Adrenal gland (tissue), 12 donors: Measurements from ENCODE around the gene TGM4. TPM values are rescaled to one million over a fixed set of nuclear protein-coding genes. Genes with fewer than 3 reads are reported as not detected.
A peak's percentile ranks its signal among the peaks of the same experiment; 100 is the strongest.

Experiments used
- DNase-seq, 7 donors: peaks; one replicate each; pipeline ENCODE4 v3.0.0-alpha.2; 2019 to 2020
- H3K27ac ChIP-seq, 5 donors: fragments of 200-600 bp; sonication (generic) in 4 of 5; 1 replicate in 3 of 5; 2 replicates in 2 of 5; pipeline versions ENCODE4 v1.5.1 to v1.8.0; 2016 to 2020; ENCODE audit warnings: mild to moderate bottlenecking in 1 of 5
- H3K27me3 ChIP-seq: fragments of 200-600 bp; 2 replicates; pipeline ENCODE4 v1.8.0; 2021
- H3K36me3 ChIP-seq, 2 donors: fragments of 200-600 bp; replicated peaks in 1 of 2; 1 replicate in 1 of 2; 2 replicates in 1 of 2; pipeline versions ENCODE4 v1.5.1 to v1.8.0; 2018 to 2022
- H3K4me1 ChIP-seq, 2 donors: fragments of 200-600 bp; replicated peaks in 1 of 2; 1 replicate in 1 of 2; 2 replicates in 1 of 2; pipeline versions ENCODE4 v1.5.1 to v1.8.0; 2018 to 2021
- H3K4me3 ChIP-seq, 4 donors: fragments of 200-600 bp; sonication (generic) in 3 of 4; one replicate each; pipeline ENCODE4 v1.5.1; 2016 to 2018
- H3K9me3 ChIP-seq, 3 donors: fragments of 200-600 bp; sonication (generic) in 1 of 3; replicated peaks in 1 of 3; 1 replicate in 2 of 3; 2 replicates in 1 of 3; pipeline versions ENCODE4 v1.5.1 to v1.8.0; 2016 to 2021
- CTCF ChIP-seq, 6 experiments: fragments of 450-650 bp in 4 of 6; fragments of 200-600 bp in 2 of 6; sonication (generic) in 1 of 6; IDR thresholded peaks; 1 replicate in 5 of 6; 2 replicates in 1 of 6; pipeline versions ENCODE4 v1.5.1 to v1.8.0; 2016 to 2021; ENCODE audit warnings: antibody characterized with exemption in 6 of 6, mild to moderate bottlenecking in 2 of 6, moderate library complexity in 1 of 6
- POLR2A ChIP-seq, 2 donors: fragments of 450-650 bp; IDR thresholded peaks; one replicate each; pipeline ENCODE4 v1.6.1; 2017; ENCODE audit warnings: antibody characterized with exemption in 2 of 2, mild to moderate bottlenecking in 2 of 2, moderate library complexity in 1 of 2
- WGBS, 4 donors: extraction: QIAGEN DNeasy Blood & Tissue Kit in 2 of 4; methylation state at CpG; one replicate each; pipeline versions ENCODE4 v1.1.5 to v1.1.7; 2013 to 2017; 5-methylcytosine and 5-hydroxymethylcytosine counted together
- intact Hi-C, 2 donors: fragments of 100-400 bp; cut with DNase I; formaldehyde crosslinking; loops; one replicate each; pipeline versions ENCODE4 v1.14.1 to v1.15.0; 2022 to 2023
- polyA plus RNA-seq, 3 donors: library from polyadenylated mRNA; stranded (reverse); fragments of 200-250 nt in 2 of 3; fragments of 350-450 nt in 1 of 3; fragmentation: Illumina TruSeq in 1 of 3; extraction: RNeasy Lipid Tissue Mini Kit (QIAGEN cat#74804) in 1 of 3; gene quantifications; one replicate each; pipeline ENCODE4 v1.2.3, GENCODE V29; 2013 to 2014
- total RNA-seq, 9 donors: library from RNA; depleted of rRNA in 4 of 9; stranded (reverse); fragments of >200 nt in 4 of 9; fragments of 120-200 nt in 1 of 9; fragmentation: NEBNext Ultra II Directional in 1 of 9; extraction: Animal tissue kit (Norgen Biotek cat#: 25700) in 1 of 9; gene quantifications; one replicate each; pipeline versions ENCODE4 v1.1.0 to v1.2.4, GENCODE V29; 2013 to 2023
- donor health status: healthy with polysubstance abuse.
- donor health status: Bipolar disorder and iron deficiency.
- donor health status: DM: yes; HTN: yes; CAD: no.
- donor health status: DM: no; HTN: no; CAD: no.
- donor health status: DM: no; HTN: no; CAD: no.
- donor health status: DM: yes; HTN: yes; CAD: no.

Gene TGM4
- total and polyA plus RNA-seq, 12 donors = 0.10 to 2.2 (median 0.22) TPM; not detected in 5

GRCh38 chr3:44860117-44860516, 14.3 kb upstream of the TGM4 start:
- no peaks in the 10 kb centered on the region for H3K27me3 ChIP-seq
- no peak overlapping the region for H3K4me3 ChIP-seq
- H3K36me3 ChIP-seq = no peaks in the 10 kb centered on the region
- TF ChIP-seq CTCF (IDR thresholded peaks at IDR 0.05) (no peak), POLR2A (IDR thresholded peaks at IDR 0.05) (no peak)
- H3K4me1 ChIP-seq = peaks cover 0 to 11% of the 10 kb centered on the region in 2 donors
- DNase-seq = no peak
- WGBS, 4 donors = 91 to 97% (median 94%) methylated on average over 4 of the region's 4 CpGs
- H3K27ac ChIP-seq = no peak overlapping the region
- H3K9me3 ChIP-seq = no peaks in the 10 kb centered on the region
- intact Hi-C loops = loop anchor here in 1 of 2 donors (5.0 to 10.0 kb wide), 2 partner anchors 95 to 132 kb away; partner anchors contain the start of genes KIAA1143 and KIF15

GRCh38 chr3:44861412-44862225, 12.8 kb upstream of the TGM4 start, which contains the start of gene TMEM42:
TSS of gene TMEM42 (plus strand) at chr3:44861912. CDS start at chr3:44861925, 13 bp downstream.
- Histone ChIP-seq H3K36me3 (no peaks in the 10 kb centered on the region), H3K27me3 (no peaks in the 10 kb centered on the region), H3K9me3 (no peaks in the 10 kb centered on the region), H3K27ac (peak within 1 kb of the TSS in 4 of 5 donors; percentile 76 to 98 (median 84)), H3K4me1 (peaks cover 0 to 11% of the 10 kb centered on the region in 2 donors), H3K4me3 (peak within 1 kb of the TSS; percentile 21 to 98 (median 52))
- intact Hi-C loops = loop anchor here in 1 of 2 donors (5.0 to 10.0 kb wide), 2 partner anchors 97 to 131 kb away; partner anchors contain the start of genes KIAA1143 and KIF15
- WGBS, 4 donors = 1 to 6% (median 2%) methylated on average over 33 to 91 of the region's 91 CpGs
- DNase-seq = peak; percentile 86 to 94 (median 89)
- TF ChIP-seq POLR2A (IDR thresholded peaks at IDR 0.05) (peak; percentile 70 to 74), CTCF (IDR thresholded peaks at IDR 0.05) (peak in 2 of 6 experiments; percentile 7 to 26)

GRCh38 chr3:44862226-44862637, 12.2 kb upstream of the TGM4 start:
- 1 to 3% (median 2%) methylated on average over 17 to 25 of the region's 25 CpGs for WGBS, 4 donors
- DNase-seq = peak in 4 of 7 donors; percentile 30 to 41 (median 36)
- no peaks in the 10 kb centered on the region for H3K27me3 ChIP-seq
- no peak for TF ChIP-seq CTCF (IDR thresholded peaks at IDR 0.05)
- no peak for TF ChIP-seq POLR2A (IDR thresholded peaks at IDR 0.05)
- peak overlapping the region in 1 of 4 donors; percentile 98 for H3K4me3 ChIP-seq
- no peaks in the 10 kb centered on the region for H3K9me3 ChIP-seq
- H3K4me1 ChIP-seq = peaks cover 0 to 11% of the 10 kb centered on the region in 2 donors
- intact Hi-C loops = loop anchor here in 1 of 2 donors (5.0 to 10.0 kb wide), 2 partner anchors 97 to 130 kb away; partner anchors contain the start of genes KIAA1143 and KIF15
- H3K36me3 ChIP-seq = no peaks in the 10 kb centered on the region
- H3K27ac ChIP-seq = peak overlapping the region in 3 of 5 donors; percentile 84 to 98 (median 85)
